ENCODE results near the gene ZBTB3.
"Not testable (repeated sequence)": the region's sequence is repeated elsewhere in the genome, so short reads cannot be mapped to it uniquely, and the experiment has no call there.

The ZBTB3 gene

DNA sequence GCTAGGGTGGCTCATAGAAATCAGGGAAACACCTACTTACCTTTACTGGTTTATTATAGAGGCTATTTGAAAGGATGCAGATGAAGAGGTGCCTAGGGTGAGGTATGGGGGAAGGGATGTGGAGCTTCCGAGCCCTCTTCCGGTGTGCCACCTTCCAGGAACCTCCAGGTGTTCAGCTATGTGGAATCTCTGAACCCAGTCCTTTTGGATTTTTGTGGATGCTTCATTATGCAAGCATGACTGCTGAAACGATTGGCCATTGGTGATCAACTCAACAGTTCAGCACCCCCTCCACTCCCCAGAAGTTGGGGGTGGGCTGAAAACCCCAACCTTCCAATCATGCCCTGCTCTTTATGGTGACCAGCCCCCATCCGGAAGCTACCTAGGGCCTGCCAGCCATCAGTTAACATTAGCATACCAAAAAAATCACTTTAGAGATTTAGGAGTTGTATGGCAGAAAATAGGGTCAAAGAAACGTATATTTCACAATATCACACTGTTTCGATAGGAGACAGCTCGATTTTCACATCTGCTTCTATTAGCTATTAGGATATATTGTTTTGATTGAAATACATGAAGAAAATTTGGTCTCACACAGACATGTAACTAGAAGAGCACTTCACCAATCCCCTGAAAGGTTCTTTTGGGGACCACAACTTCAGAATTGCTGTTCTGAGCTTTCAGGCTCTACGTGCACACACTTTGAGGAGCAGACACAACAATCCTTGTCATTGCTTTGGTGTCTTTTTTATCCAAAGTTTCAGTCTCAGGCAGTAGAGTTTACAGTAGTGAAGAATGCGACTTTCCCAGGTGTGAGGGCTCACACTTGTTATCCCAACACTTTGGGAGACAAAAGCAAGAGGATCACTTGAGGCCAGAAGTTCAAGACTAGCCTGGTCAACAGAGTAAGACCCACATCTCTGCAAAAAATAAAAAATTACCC lies 4.2 kb upstream of the ZBTB3 start:
- no peak for DNase-seq (ENCODE audit: low read depth in 1 of 2, low spot score in 1 of 2)

DNA sequence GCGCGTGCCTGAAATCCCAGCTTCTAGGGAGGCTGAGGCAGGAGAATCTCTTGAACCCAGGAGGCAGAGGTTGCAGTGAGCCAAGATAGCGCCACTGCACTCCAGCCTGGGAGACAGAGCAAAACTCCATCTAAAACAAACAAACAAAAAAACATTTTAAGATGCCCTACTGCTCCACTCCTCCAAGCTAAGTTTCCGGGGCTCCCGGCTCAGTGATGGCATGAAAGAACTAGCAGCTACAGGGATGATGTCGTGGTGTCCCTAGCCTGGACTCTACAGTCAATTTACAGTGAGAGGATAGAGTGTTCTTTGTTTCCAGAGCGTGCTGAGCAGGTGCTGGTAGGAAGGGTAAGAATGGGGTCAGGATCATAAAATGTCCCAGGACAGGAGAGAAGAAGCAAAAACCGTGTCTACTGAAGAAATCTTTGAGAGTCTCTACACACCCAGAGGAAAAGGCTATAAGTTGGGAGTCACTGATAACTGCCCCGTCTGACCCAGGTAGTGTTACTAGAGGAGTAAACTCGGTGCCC lies 1.2 kb upstream of the ZBTB3 start:
- no peak for DNase-seq (ENCODE audit: low read depth in 1 of 2, low spot score in 1 of 2)

DNA sequence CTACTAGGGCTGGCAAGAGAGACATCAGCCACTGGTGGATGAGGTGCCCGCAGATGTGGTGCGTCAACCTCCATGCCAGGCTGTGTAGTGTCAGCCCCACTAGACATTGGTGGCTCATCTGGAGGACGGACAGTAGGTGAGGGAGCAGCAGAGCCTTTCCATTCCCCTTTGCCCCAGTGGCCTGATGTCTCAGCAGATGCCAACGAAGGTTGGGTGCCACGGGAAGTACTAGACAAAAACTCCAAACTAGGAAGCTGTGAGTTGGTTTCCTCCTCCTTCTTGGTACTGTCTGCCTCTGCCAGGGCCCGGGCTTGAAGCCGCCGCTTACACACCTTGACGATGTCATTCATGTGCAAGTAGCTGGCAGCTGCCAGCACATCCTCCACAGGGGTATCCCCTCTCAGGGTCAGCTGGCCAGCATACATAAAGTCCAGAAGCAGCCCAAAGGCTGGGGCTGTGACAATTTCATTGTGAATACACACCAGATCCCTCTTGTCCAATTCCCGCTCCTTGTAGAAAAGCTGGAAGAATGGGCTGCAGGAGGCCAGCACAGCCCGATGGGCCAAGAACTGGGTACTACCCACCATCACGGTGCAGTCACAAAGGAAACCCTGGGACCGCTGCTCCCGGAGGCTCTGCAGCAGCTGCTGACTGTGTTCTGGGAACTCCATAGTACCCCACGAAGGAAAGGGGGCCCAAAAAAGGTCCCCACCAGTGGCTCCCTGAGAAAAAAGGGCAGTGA lies 795 bp downstream of the ZBTB3 start:
- no peak for DNase-seq (ENCODE audit: low read depth in 1 of 2, low spot score in 1 of 2)

DNA sequence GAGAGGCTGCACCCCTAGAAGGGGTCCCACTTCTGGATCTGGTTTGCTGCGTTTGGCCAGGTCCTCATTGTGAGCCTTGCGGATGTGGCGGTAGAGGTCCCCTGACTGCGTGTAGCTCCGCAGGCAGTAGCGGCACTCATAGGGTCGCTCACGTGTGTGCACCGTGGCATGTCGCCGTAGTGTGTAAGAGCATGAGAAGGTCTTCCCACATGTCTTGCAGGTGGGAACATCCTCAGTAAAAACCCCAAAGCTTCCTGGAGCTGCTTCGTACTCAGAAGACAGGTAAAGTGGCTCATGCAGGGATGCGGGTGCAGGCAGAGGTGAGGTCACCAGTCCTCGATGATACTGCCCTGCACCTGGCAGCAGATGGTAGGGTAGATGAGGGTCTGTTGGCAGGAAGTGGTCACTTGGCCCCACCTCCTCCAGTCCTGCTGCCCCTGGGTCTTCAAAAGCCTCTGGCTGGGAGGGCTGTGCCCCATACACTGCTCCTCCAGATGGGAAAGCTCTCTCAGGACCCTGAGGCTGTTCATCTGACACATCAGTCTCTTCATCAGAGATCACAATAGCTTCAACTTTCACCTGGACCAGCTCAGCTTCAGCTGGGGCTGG lies 1.7 kb downstream of the ZBTB3 start:
- no peak for DNase-seq (ENCODE audit: low read depth in 1 of 2, low spot score in 1 of 2)

DNA sequence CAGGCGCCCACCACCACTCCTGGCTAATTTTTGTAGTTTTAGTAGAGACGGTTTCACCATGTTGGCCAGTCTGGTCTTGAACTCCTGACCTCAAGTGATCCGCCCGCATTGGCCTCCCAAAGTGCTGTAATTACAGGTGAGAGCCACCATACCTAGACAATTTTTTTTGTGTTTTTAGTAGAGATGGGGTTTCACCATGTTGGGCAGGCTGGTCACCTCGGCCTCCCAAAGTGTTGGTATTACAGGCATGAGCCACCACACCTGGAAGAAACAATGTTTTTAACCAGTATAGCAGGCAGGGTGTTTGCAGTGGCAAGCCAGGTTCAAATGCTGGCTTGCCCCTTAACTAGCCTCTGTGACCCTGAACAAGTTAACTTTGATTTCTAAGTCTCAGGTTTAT lies 4.0 kb downstream of the ZBTB3 start:
- not testable (repeated sequence) for DNase-seq (ENCODE audit: low read depth in 1 of 2, low spot score in 1 of 2)

DNA sequence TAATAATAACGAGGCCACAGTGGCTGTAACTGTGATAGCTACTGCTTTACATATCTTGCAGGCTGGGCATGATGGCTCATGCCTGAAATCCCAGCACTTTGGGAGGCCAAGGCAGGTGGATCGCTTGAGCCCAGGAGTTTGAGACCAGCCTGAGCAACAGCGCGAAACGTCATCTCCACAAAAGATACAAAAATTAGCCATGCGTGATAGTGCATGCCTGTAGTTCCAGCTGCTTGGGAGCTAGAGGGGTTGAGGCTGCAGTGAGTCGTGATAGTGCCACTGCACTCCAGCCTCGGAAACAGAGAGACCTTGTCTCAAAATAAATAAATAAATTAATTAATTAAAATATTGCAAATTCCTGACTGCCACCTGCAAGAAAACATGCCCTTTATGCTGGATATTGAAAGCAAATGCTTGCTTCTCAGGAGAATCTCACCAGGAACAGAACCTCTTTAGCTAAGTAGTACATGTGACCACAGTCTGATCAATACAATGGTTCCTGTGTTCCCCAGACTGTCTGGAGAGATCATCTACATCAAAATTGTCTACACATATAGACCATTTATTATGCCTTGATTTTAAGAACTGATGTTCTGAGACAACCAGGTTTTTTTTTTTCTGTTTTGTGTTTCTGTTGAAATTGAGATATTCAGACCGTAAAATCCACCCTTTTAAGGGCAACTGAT lies 6.3 kb downstream of the ZBTB3 start:
- DNase-seq (ENCODE audit: low read depth in 1 of 2, low spot score in 1 of 2), result no peak

DNA sequence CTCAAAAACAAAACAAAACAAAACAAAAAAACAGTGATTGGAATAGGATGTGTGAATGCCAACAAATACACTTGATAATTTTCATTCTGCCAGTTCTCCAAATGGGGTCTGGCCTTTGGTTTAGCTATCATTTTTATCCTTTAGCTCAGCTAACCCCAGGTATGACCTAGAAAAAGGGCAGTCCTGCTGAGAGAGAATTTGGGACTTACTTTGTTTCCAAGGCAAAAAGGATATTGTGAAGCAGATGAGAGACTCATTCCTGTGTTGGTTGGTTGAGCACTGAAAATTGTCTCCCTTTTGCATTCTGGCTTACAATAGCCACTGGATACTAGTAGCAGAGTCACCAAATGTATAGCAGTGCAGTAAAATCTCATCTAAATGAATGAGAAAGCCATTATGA lies 16.8 kb downstream of the ZBTB3 start:
- no peak for DNase-seq (ENCODE audit: low read depth in 1 of 2, low spot score in 1 of 2)

DNA sequence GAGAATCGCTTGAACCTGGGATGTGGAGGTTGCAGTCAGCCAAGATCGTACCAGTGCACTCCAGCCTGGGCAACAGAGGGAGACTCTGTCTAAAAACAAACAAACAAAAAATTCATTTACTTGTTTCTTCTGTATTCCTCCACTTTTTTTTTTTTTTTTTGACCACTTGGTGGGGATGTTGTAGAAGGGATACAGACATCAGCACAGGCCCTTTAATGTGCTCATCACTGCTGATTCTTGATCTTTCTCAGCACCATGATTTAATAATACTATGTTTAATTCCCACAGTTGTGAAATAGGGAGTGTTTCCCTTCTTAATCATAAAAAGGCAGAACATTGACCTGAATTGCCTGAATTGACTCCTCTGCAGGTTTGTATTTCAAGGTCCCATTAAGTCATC lies 21.1 kb downstream of the ZBTB3 start:
- no peak for DNase-seq (ENCODE audit: low read depth in 1 of 2, low spot score in 1 of 2)

DNA sequence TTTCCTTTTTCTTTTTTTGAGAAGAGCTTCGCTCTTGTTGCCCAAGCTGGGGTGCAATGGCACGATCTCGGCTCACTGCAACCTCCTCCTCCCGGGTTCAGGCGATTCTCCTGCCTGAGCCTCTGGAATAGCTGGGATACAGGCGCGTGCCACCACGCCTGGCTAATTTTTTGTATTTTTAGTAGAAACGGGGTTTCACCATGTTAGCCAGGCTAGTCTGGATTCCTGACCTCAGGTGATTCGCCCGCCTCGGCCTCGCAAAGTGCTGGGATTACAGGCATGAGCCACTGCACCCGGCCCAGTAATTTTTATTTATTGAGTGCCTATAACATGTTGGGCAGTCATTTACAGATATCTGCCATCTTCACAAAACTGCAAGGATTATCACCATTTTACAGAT lies 23.9 kb downstream of the ZBTB3 start:
- DNase-seq (ENCODE audit: low read depth in 1 of 2, low spot score in 1 of 2), result not testable (repeated sequence)

DNA sequence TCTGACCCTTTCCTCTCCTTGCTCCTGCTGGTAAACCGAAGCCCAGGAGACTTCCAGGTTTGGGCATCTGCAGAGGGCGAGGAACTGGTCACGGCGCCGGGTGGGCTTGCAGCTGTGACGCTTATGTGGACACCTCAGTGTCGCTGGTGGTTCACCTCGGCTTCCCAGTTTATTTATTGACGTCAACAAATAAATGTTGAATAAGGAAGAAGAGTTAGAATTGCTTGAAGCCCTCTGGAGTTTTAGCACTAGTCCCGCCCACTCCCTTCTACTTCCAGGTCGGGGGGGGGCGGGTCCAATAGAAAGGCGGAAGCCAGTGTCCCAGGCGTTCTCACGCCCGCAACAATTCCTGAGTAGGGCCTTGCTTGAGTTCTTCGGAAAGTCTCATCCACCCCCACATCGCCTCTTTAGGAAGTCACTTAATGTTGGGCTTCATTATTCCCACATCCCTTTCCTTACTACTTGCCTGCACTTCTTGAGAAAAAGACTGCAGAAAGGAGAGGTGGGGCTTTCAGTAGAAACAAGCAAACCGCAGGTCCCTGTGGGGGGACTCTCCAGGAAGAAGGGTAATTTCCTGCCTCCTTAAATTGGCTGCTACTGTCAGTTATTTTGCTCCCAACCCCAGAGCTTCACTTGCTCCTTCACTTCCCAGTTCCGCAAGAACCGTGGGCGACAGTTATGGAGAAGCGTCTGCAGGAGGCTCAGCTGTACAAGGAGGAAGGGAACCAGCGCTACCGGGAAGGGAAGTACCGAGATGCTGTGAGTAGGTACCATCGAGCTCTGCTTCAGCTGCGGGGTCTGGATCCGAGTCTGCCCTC lies 25.6 kb downstream of the ZBTB3 start, which contains the start of gene TTC9C:
TSS of gene TTC9C (plus strand) at position 316 of the 818 bp plus-strand sequence. CDS start at position 679, 363 bp downstream.
- peak; percentile 61 to 70 for DNase-seq (ENCODE audit: low read depth in 1 of 2, low spot score in 1 of 2)

DNA sequence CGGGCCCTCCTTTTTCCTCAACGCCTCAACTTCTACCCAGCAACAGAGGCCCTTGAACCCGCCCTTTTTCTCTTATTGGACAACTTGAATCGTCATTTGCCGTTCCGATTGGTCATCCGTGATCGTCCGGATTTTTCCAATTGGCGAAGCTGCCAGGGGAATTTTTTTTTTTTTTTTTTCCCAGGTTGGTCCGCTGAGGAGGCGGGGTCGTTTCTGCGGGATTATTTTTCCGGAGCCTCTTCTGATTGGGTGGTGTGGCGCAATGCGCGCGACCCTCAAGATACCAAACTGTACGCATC lies 26.1 kb downstream of the ZBTB3 start:
- peak; percentile 40 to 62 for DNase-seq (ENCODE audit: low read depth in 1 of 2, low spot score in 1 of 2)

DNA sequence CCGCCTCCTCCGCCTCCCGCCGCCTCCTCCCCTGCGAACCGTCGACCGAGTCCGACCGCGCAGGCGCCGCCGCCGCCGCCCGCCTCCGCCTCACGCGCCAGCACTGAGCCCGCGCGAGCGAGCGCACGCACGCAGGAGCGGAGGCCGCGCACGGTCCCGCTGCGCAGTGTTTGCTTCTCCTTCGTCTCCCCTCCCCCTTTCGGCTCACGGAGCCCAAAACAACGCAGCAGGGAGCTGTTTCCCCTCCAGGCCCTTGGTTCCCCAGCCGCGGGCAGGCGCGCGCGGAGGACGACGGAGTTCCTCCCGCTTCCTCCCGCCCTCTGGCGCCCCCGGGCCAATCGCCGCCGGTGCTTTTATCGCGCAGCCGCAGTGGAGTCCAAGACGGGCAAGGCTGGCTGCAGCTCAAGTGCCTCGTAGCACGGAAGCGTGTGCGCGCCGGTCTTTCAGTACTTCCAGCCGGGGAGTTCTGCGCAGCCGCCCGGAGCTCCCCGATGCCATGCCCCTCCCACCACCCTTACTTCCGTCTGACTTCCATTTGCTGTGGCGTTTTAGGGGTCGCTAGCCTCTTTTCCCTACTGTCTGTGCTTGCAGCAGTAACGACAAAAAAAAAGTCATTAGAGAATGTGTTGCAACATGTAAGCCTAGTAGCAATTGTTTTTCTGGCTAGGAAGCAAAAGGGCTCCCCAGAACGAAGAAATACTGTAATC lies 26.6 kb downstream of the ZBTB3 start, which contains the start of gene HNRNPUL2:
TSS of gene HNRNPUL2 (minus strand) at position 293 of the 707 bp plus-strand sequence. CDS start 301 bp downstream, outside the sequence.
- DNase-seq (ENCODE audit: low read depth in 1 of 2, low spot score in 1 of 2), result peak; percentile 97

DNA sequence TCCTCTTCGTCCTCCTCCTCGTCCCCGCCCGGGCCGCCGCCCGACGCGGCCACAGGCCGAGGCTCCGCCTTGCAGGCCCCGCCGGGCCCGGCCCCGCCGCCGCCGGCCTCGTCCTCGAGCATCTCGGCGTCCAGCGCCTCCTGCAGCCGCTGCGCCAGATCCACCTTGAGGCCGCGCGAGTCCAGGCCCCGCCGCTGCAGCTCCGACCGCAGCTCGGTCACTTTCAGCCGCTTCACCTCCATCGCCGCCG lies 27.1 kb downstream of the ZBTB3 start:
- DNase-seq (ENCODE audit: low read depth in 1 of 2, low spot score in 1 of 2), result no peak

DNA sequence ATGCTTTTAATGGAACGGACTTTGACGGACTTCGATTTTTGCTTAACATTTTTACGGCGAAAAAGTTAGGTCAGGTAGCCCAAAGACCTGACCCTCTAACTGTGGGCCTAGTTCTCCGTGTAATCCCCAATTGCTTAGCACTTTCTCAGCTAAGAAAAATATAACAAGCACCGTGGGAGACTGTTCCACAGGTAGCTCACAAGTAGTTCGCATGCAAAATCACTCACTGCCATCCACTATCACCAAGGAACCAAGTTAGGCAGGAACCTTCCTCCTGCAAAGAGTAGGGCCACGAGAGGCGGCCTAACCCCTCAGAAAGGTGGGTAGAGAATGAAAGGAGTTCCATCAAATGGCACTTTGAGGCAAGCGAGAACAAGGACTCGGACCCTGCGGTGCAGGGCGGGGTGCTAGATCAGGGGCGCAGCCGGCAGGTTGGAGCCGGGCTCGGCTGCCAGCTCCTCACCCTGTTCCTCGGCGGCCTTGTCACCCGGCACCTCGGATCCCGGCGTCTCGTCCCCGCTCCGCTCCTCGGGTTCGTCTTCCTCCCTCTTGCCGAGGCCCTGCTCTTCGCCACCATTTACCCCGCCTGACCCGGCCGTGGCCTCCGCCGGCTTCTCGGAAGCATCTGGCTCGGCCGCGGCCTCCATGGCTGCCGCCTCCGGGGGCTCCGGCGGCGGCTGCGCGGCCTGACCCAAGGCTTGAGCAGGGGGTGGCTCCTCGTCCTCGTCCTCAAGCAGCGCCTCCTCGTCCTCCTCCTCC lies 27.6 kb downstream of the ZBTB3 start:
- no peak for DNase-seq (ENCODE audit: low read depth in 1 of 2, low spot score in 1 of 2)

DNA sequence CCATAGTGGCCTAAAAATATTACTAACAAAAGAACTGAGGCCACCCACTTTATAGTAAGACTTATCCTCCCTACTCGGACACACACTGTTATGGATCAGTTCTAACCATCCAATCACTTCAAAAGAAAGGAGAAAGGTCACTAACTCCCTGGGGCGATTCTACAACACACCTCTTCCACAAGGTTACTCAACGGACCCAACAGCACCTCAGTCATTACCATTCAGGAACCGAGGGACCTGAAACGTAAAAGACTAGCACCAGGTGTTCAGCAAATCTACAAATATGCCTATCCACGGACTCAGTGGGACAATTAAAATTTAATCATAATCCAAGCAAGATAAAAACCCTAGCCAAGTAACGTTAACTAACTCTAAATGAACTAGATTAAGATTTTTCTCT lies 28.3 kb downstream of the ZBTB3 start:
- DNase-seq (ENCODE audit: low read depth in 1 of 2, low spot score in 1 of 2), result no peak

DNA sequence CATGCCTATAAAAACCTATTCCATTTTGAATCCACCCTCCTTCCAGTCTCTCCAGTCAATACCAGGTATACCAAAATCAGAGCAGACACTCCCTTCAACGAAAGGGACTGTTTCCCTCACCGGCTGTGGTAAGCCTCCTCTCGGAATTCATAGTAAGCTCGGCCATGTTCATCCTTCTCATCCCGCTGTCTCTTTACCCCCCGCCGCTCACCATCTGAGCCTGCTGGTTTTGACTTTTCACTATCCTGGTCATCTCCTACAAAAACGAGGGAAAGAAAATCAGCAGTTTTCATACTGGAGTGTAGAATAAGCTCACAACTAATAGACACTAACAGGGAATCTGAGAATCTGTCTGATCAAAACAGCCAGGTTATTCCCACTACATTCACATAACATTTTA lies 29.8 kb downstream of the ZBTB3 start:
- no peak for DNase-seq (ENCODE audit: low read depth in 1 of 2, low spot score in 1 of 2)

DNA sequence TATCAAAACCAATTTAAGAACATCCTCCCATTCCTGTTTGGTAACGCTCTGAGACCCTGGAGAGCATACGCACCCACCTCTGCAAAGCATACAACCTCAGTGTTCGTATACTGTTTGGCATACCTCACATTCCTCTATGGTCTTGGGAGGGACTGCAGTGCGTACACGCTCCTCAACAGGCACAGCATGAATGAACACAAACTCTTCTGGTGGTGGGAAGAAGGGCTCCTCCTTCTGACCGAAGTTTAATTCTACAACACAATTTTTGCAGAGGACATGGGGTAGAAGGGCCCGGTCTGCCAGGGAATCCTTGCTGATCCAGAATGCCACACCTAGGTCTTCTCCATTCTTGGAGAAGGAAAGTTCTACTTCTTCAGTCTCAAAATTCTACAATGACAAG lies 32.0 kb downstream of the ZBTB3 start:
- DNase-seq (ENCODE audit: low read depth in 1 of 2, low spot score in 1 of 2), result no peak

DNA sequence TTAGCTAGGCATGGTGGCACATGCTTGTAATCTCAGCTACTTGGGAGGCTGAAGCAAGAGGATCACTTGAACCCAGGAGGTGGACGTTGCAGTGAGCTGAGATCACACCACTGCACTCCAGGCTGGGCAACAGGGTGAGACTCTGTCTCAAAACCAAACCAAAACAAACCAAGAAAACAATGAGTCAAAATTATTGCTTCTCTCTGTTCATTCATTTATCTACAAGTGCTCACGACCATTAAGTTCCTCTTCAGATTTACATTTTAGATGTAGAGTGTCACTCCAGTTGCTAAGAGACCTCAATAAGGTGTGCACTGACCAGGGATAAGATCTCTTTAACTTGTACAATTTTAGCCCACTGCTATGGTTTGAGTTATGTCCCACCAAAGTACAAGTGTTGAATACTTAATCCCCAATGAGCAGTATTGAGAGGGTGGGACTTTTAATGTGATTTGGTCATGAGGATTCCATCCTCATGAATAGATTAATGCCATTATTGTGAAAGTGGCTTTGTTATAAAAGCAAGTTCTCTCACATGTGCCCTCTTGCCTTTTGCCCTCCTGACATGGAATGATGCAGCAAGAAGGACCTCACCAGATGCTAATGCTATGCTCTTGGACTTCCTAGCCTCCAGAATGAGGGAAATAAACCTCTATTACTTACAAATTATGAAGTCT lies 34.5 kb downstream of the ZBTB3 start:
- DNase-seq (ENCODE audit: low read depth in 1 of 2, low spot score in 1 of 2), result no peak

DNA sequence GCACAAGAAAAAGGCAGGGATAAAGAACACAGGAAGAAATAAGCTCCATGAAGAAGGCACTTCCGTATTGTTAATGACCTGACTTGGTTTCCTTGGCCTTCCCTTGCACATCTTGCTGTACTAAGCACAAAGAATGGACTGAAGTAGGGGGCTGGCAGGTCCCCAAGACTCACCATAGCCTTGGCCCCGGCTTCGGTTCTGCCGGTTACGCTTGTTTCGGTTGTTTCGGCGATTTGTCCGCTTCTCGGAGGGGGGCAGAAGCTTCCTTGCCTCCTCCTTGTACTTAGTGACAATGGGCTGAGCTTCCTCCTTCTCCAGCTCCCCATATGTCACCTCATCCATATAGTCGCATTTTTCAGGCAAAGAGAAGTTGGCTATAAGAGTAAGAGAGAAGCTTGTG lies 37.1 kb downstream of the ZBTB3 start:
- no peak for DNase-seq (ENCODE audit: low read depth in 1 of 2, low spot score in 1 of 2)
